Ishikawa (cell line): ENCODE results near the gene SYT8.
A peak's percentile ranks its signal among the peaks of the same experiment; 100 is the strongest.

Experiments
- EP300 ChIP-seq: IDR thresholded peaks from 2 replicates; pipeline ENCODE4 v1.6.1; 2012; ENCODE audit warnings: borderline replicate concordance
- NFIC ChIP-seq: IDR thresholded peaks from 2 replicates; pipeline ENCODE4 v1.6.1; 2012
- RAD21 ChIP-seq: IDR thresholded peaks from 2 replicates; pipeline ENCODE4 v1.6.1; 2012; ENCODE audit warnings: low read depth
- TEAD4 ChIP-seq: IDR thresholded peaks from 2 replicates; pipeline ENCODE4 v1.6.1; 2012
- TF ChIP-seq, protein P1 (sequence below): IDR thresholded peaks from 2 replicates; pipeline ENCODE4 v1.6.1; 2012; ENCODE audit warnings: low read depth, mild to moderate bottlenecking

DNA sequence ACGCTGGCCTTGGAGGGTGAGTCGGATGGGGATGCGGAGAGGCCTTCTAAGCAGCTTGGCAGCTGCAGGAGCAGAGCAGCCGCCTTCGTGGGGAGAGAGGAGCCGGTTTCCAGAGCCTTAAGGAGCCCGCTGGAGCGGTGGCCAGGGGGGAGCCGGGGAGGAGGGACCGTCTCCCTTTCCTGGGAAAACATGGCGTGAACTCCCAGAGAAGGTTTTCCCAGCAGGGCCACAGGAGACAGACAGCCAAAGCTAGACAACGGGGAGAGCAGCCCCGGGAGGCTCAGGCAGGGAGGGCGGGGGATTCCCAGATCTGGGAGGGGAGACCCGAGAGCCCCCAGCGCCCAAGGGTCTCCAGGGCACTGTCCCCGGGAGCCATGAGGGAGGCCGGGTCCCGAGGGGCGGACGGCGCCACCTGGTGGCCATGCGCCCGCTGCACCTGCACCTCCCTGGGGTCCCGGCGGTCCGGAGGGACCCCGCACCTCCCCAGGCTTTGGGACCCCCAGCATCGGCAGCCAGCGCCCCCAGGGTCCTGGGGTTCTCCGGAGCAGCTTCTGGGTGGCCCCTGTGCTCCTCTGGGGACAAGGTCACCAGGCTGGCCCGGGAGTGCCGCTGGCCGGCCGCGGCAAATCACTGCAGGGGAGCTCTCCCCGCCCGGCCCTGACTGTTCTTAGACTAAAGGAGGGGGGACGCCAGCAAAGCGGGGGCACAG, 2.4 kb upstream of the SYT8 start:
- TF ChIP-seq RAD21 (peak; percentile 69), EP300 (no peak), NFIC (no peak), TEAD4 (no peak)
- TF ChIP-seq, protein P1, sequence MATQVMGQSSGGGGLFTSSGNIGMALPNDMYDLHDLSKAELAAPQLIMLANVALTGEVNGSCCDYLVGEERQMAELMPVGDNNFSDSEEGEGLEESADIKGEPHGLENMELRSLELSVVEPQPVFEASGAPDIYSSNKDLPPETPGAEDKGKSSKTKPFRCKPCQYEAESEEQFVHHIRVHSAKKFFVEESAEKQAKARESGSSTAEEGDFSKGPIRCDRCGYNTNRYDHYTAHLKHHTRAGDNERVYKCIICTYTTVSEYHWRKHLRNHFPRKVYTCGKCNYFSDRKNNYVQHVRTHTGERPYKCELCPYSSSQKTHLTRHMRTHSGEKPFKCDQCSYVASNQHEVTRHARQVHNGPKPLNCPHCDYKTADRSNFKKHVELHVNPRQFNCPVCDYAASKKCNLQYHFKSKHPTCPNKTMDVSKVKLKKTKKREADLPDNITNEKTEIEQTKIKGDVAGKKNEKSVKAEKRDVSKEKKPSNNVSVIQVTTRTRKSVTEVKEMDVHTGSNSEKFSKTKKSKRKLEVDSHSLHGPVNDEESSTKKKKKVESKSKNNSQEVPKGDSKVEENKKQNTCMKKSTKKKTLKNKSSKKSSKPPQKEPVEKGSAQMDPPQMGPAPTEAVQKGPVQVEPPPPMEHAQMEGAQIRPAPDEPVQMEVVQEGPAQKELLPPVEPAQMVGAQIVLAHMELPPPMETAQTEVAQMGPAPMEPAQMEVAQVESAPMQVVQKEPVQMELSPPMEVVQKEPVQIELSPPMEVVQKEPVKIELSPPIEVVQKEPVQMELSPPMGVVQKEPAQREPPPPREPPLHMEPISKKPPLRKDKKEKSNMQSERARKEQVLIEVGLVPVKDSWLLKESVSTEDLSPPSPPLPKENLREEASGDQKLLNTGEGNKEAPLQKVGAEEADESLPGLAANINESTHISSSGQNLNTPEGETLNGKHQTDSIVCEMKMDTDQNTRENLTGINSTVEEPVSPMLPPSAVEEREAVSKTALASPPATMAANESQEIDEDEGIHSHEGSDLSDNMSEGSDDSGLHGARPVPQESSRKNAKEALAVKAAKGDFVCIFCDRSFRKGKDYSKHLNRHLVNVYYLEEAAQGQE = no peak
